Adrenal gland (tissue), 12 donors: ENCODE measurements around the gene GABPB1. TPM values are rescaled to one million over a fixed set of nuclear protein-coding genes. Genes with fewer than 3 reads are reported as not detected.

Experiments
- DNase-seq, 7 donors: peaks; one replicate each; pipeline ENCODE4 v3.0.0-alpha.2; 2019 to 2020
- H3K27ac ChIP-seq, 5 donors: fragments of 200-600 bp; sonication (generic) in 4 of 5; 1 replicate in 3 of 5; 2 replicates in 2 of 5; pipeline versions ENCODE4 v1.5.1 to v1.8.0; 2016 to 2020; ENCODE audit warnings: mild to moderate bottlenecking in 1 of 5
- H3K27me3 ChIP-seq: fragments of 200-600 bp; 2 replicates; pipeline ENCODE4 v1.8.0; 2021
- H3K36me3 ChIP-seq, 2 donors: fragments of 200-600 bp; replicated peaks in 1 of 2; 1 replicate in 1 of 2; 2 replicates in 1 of 2; pipeline versions ENCODE4 v1.5.1 to v1.8.0; 2018 to 2022
- H3K4me1 ChIP-seq, 2 donors: fragments of 200-600 bp; replicated peaks in 1 of 2; 1 replicate in 1 of 2; 2 replicates in 1 of 2; pipeline versions ENCODE4 v1.5.1 to v1.8.0; 2018 to 2021
- H3K4me3 ChIP-seq, 4 donors: fragments of 200-600 bp; sonication (generic) in 3 of 4; one replicate each; pipeline ENCODE4 v1.5.1; 2016 to 2018
- H3K9me3 ChIP-seq, 3 donors: fragments of 200-600 bp; sonication (generic) in 1 of 3; replicated peaks in 1 of 3; 1 replicate in 2 of 3; 2 replicates in 1 of 3; pipeline versions ENCODE4 v1.5.1 to v1.8.0; 2016 to 2021
- POLR2A ChIP-seq, 2 donors: fragments of 450-650 bp; IDR thresholded peaks; one replicate each; pipeline ENCODE4 v1.6.1; 2017; ENCODE audit warnings: antibody characterized with exemption in 2 of 2, mild to moderate bottlenecking in 2 of 2, moderate library complexity in 1 of 2
- WGBS, 4 donors: extraction: QIAGEN DNeasy Blood & Tissue Kit in 2 of 4; methylation state at CpG; one replicate each; pipeline versions ENCODE4 v1.1.5 to v1.1.7; 2013 to 2017; 5-methylcytosine and 5-hydroxymethylcytosine counted together
- intact Hi-C, 2 donors: fragments of 100-400 bp; cut with DNase I; formaldehyde crosslinking; loops; one replicate each; pipeline versions ENCODE4 v1.14.1 to v1.15.0; 2022 to 2023
- polyA plus RNA-seq, 3 donors: library from polyadenylated mRNA; stranded (reverse); fragments of 200-250 nt in 2 of 3; fragments of 350-450 nt in 1 of 3; fragmentation: Illumina TruSeq in 1 of 3; extraction: RNeasy Lipid Tissue Mini Kit (QIAGEN cat#74804) in 1 of 3; gene quantifications; one replicate each; pipeline ENCODE4 v1.2.3, GENCODE V29; 2013 to 2014
- total RNA-seq, 9 donors: library from RNA; depleted of rRNA in 4 of 9; stranded (reverse); fragments of >200 nt in 4 of 9; fragments of 120-200 nt in 1 of 9; fragmentation: NEBNext Ultra II Directional in 1 of 9; extraction: Animal tissue kit (Norgen Biotek cat#: 25700) in 1 of 9; gene quantifications; one replicate each; pipeline versions ENCODE4 v1.1.0 to v1.2.4, GENCODE V29; 2013 to 2023
- TF ChIP-seq, protein P1 (sequence below), 6 experiments: fragments of 450-650 bp in 4 of 6; fragments of 200-600 bp in 2 of 6; sonication (generic) in 1 of 6; IDR thresholded peaks; 1 replicate in 5 of 6; 2 replicates in 1 of 6; pipeline versions ENCODE4 v1.5.1 to v1.8.0; 2016 to 2021; ENCODE audit warnings: antibody characterized with exemption in 6 of 6, mild to moderate bottlenecking in 2 of 6, moderate library complexity in 1 of 6
- donor health status: healthy with polysubstance abuse.
- donor health status: Bipolar disorder and iron deficiency.
- donor health status: DM: yes; HTN: yes; CAD: no.
- donor health status: DM: no; HTN: no; CAD: no.
- donor health status: DM: no; HTN: no; CAD: no.
- donor health status: DM: yes; HTN: yes; CAD: no.

Gene GABPB1
- total and polyA plus RNA-seq, 12 donors, result 3.7 to 24.3 (median 14.7) TPM

DNA sequence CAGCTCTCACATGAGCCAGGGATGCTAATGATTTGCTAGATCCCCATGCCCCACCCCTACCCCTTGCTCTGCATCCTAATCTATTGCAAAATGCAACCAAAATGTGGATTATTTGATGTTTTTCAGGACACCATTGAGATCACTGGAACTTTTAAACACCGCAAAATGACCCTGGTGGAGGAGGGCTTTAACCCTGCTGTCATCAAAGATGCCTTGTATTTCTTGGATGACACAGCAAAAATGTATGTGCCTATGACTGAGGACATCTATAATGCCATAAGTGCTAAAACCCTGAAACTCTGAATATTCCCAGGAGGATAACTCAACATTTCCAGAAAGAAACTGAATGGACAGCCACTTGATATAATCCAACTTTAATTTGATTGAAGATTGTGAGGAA, 119.2 kb downstream of the GABPB1 start:
- no peak for DNase-seq
- intact Hi-C loops, result no loop called here
- TF ChIP-seq, protein P1, sequence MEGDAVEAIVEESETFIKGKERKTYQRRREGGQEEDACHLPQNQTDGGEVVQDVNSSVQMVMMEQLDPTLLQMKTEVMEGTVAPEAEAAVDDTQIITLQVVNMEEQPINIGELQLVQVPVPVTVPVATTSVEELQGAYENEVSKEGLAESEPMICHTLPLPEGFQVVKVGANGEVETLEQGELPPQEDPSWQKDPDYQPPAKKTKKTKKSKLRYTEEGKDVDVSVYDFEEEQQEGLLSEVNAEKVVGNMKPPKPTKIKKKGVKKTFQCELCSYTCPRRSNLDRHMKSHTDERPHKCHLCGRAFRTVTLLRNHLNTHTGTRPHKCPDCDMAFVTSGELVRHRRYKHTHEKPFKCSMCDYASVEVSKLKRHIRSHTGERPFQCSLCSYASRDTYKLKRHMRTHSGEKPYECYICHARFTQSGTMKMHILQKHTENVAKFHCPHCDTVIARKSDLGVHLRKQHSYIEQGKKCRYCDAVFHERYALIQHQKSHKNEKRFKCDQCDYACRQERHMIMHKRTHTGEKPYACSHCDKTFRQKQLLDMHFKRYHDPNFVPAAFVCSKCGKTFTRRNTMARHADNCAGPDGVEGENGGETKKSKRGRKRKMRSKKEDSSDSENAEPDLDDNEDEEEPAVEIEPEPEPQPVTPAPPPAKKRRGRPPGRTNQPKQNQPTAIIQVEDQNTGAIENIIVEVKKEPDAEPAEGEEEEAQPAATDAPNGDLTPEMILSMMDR (IDR thresholded peaks at IDR 0.05), result no peak
- TF ChIP-seq POLR2A (IDR thresholded peaks at IDR 0.05), result no peak

DNA sequence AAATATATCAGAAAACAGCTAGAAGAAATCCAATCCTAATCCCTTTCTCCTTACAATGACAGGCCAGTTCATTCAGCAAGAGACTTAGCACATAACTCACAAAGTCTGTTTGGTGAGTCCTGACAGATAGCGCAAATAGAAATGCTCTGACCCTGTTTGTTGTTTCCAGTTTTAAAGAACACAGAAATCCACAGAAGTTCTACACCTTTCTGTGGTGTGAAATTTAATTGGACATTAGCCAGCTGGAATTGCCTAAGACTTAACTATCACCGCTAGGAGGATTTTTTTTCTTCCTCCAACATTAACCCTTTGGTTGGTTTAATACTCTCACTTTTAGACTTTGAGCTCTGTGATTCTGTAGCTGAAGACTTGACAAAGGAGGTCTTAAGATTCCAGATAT, 120.2 kb downstream of the GABPB1 start:
- TF ChIP-seq, protein P1 (IDR thresholded peaks at IDR 0.05), result no peak
- no peak for TF ChIP-seq POLR2A (IDR thresholded peaks at IDR 0.05)

More for the DNA sequence above, 119.2 kb downstream of the GABPB1 start:
- H3K9me3 ChIP-seq, result no peaks in the 10 kb centered on the region
- 89 to 100% (median 93%) methylated on average over 1 of the region's 1 CpG for WGBS, 4 donors
- no peaks in the 10 kb centered on the region for H3K4me1 ChIP-seq
- no peak overlapping the region for H3K4me3 ChIP-seq
- H3K27me3 ChIP-seq, result no peaks in the 10 kb centered on the region
- H3K27ac ChIP-seq, result no peak overlapping the region
- no peaks in the 10 kb centered on the region for H3K36me3 ChIP-seq

DNA sequence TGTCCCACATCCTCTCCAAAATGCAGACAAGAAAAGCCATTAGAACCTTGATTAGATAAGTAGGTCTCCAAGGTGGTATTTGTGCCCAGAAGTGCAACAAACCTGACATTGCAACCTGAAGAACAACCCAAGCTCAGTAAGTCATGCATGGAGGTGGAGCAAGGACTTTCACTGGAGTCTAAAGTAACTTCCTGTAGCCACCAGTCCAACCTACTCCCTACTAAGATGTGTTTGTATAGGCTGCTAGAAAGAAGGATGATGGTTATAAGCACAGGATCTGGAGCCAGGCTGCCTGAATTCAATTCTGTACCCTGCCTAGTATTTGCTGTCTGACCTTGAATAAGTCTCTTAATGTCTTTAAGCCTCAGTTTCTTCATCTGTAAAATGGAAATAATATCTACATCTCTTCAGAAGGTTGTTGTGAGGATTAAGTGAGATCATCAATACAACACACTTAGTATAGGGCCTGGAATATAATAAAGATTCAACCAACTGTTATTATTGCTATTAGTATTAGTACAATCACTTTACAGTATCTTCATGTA, 121.7 kb downstream of the GABPB1 start:
- no peaks in the 10 kb centered on the region for H3K27me3 ChIP-seq
- H3K4me3 ChIP-seq, result no peak overlapping the region
- no peak for DNase-seq
- H3K9me3 ChIP-seq, result no peaks in the 10 kb centered on the region
- no peak overlapping the region for H3K27ac ChIP-seq
- intact Hi-C loops, result no loop called here
- no peaks in the 10 kb centered on the region for H3K4me1 ChIP-seq
- TF ChIP-seq, protein P1 (IDR thresholded peaks at IDR 0.05), result no peak
- no peak for TF ChIP-seq POLR2A (IDR thresholded peaks at IDR 0.05)
- H3K36me3 ChIP-seq, result no peaks in the 10 kb centered on the region

More for the DNA sequence above, 120.2 kb downstream of the GABPB1 start:
- no peaks in the 10 kb centered on the region for H3K27me3 ChIP-seq
- H3K27ac ChIP-seq, result no peak overlapping the region
- H3K4me1 ChIP-seq, result no peaks in the 10 kb centered on the region
- intact Hi-C loops, result no loop called here
- 42 to 57% (median 51%) methylated on average over 2 of the region's 2 CpGs for WGBS, 4 donors
- no peaks in the 10 kb centered on the region for H3K36me3 ChIP-seq
- H3K4me3 ChIP-seq, result no peak overlapping the region
- DNase-seq, result no peak
- no peaks in the 10 kb centered on the region for H3K9me3 ChIP-seq

DNA sequence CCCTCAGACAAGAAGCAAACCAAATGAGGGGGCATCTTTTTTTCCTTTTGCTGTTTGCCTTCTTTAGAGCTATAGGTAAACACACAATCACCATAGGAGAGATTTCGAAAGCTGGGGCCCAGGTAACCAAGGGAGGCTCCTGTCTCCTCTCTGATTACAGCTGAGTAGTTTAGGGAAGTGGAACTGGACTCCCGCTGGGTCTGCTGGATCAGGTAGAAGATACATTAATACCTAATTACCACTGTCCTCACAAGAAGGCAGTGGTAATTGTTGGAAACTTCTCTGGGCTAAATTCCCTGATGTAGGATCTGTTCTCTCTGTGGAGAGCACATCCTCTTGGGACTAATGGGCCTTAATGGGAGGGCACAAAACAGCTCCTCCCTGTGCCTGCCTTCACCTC, 122.2 kb downstream of the GABPB1 start:
- no peaks in the 10 kb centered on the region for H3K36me3 ChIP-seq
- intact Hi-C loops, result no loop called here
- WGBS, 4 donors, result 82 to 100% (median 85%) methylated on average over 2 of the region's 2 CpGs
- no peak overlapping the region for H3K4me3 ChIP-seq
- no peaks in the 10 kb centered on the region for H3K4me1 ChIP-seq
- no peak overlapping the region for H3K27ac ChIP-seq
- no peaks in the 10 kb centered on the region for H3K27me3 ChIP-seq
- H3K9me3 ChIP-seq, result no peaks in the 10 kb centered on the region
- no peak for TF ChIP-seq POLR2A (IDR thresholded peaks at IDR 0.05)
- TF ChIP-seq, protein P1 (IDR thresholded peaks at IDR 0.05), result no peak
- no peak for DNase-seq
